GM12878 (cell line): Measurements from ENCODE around the gene BCAS3.

ENCODE experiments used
- BHLHE40 ChIP-seq, 2 experiments: fragments of 450-650 bp in 1 of 2; IDR thresholded peaks; 2 replicates each; pipeline ENCODE4 v1.6.1; 2011 to 2017; ENCODE audit warnings: low read depth in 2 of 2, borderline replicate concordance in 1 of 2, improper control_type of control experiment in 1 of 2, low read length in 1 of 2, mild to moderate bottlenecking in 1 of 2
- CHD1 ChIP-seq: IDR thresholded peaks from 2 replicates; pipeline ENCODE4 v1.6.1; 2012; ENCODE audit warnings: low read depth, low read length, improper control_type of control experiment
- EZH2 ChIP-seq: IDR thresholded peaks from 2 replicates; pipeline ENCODE4 v1.6.1; 2012; ENCODE audit warnings: low read depth, mild to moderate bottlenecking, control low read depth, inconsistent platforms, low read length, borderline replicate concordance; ENCODE audit not compliant: control insufficient read depth
- PAX5 ChIP-seq: IDR thresholded peaks from 2 replicates; pipeline ENCODE4 v1.6.1; 2011; ENCODE audit warnings: low read depth, low read length, borderline replicate concordance
- PBX3 ChIP-seq: IDR thresholded peaks from 2 replicates; pipeline ENCODE4 v1.6.1; 2011; ENCODE audit warnings: mild to moderate bottlenecking, low read depth, low read length, moderate library complexity; ENCODE audit not compliant: insufficient replicate concordance
- POLR2A ChIP-seq: IDR thresholded peaks from 2 replicates; pipeline ENCODE4 v1.6.1; 2011; ENCODE audit warnings: low read depth, mild to moderate bottlenecking, low read length
- POLR2AphosphoS5 ChIP-seq: IDR thresholded peaks from 2 replicates; pipeline ENCODE4 v1.6.1; 2011; ENCODE audit warnings: mild to moderate bottlenecking, low read length, inconsistent platforms
- RB1 ChIP-seq: fragments of 450-650 bp; formaldehyde crosslinking; IDR thresholded peaks from 2 replicates; pipeline ENCODE4 v1.6.1; 2017; ENCODE audit warnings: mild to moderate bottlenecking, borderline replicate concordance
- SIN3A ChIP-seq: IDR thresholded peaks from 2 replicates; pipeline ENCODE4 v1.6.1; 2012; ENCODE audit warnings: low read depth, low read length, improper control_type of control experiment
- SMAD5 ChIP-seq: IDR thresholded peaks from 2 replicates; pipeline ENCODE4 v1.6.1; 2016; ENCODE audit warnings: antibody characterized with exemption, low read depth
- USF1 ChIP-seq: IDR thresholded peaks from 2 replicates; pipeline ENCODE4 v1.6.1; 2011; ENCODE audit warnings: borderline replicate concordance, low read depth, mild to moderate bottlenecking, moderate library complexity, mixed read lengths, low read length; ENCODE audit not compliant: insufficient read depth; ENCODE audit errors: extremely low read length
- YY1 ChIP-seq: IDR thresholded peaks from 2 replicates; pipeline ENCODE4 v1.6.1; 2011; ENCODE audit warnings: low read depth, mild to moderate bottlenecking, low read length
- ZBTB4 ChIP-seq: fragments of 450-650 bp; formaldehyde crosslinking; IDR thresholded peaks from 2 replicates; pipeline ENCODE4 v1.4.0; 2022; ENCODE audit warnings: mild to moderate bottlenecking, moderate library complexity
- ZNF384 ChIP-seq: IDR thresholded peaks from 2 replicates; pipeline ENCODE4 v1.6.1; 2012; ENCODE audit warnings: low read depth, mild to moderate bottlenecking, low read length, improper control_type of control experiment, borderline replicate concordance

- TF ChIP-seq SIN3A, result no peak
- TF ChIP-seq USF1, result no peak
- TF ChIP-seq POLR2A, result no peak
- TF ChIP-seq EZH2, result no peak
- no peak for TF ChIP-seq YY1
- TF ChIP-seq CHD1, result no peak
- no peak for TF ChIP-seq SMAD5
- no peak for TF ChIP-seq ZNF384
- no peak for TF ChIP-seq ZBTB4 (CRISPR knock-in tag)
- no peak for TF ChIP-seq RB1
- TF ChIP-seq POLR2AphosphoS5, result no peak
- no peak for TF ChIP-seq PAX5
- TF ChIP-seq PBX3, result no peak
- TF ChIP-seq BHLHE40 (IDR thresholded peaks at IDR 0.05; ENCODE audit: borderline replicate concordance in 1 of 2, low read depth in 2 of 2, low read length in 1 of 2), result no peak
These were observed 499.7 kb downstream of the BCAS3 start for GRCh38 chr17:61177351-61177750.
